ENCODE measurements around the gene ZFP14.

ZFP14 gene

GRCh38 chr19:36378625-36379509, at the start of gene ZFP14:
ZFP14 (minus strand) TSS chr19:36379201; CDS start chr19:36367892, 11,309 bp downstream.
- DNase-seq (ENCODE audit: low spot score) (peak; percentile 84), FAIRE-seq (no peak)

- no peak for DNase-seq (ENCODE audit: low spot score)
- FAIRE-seq = no peak
Measured at GRCh38 chr19:36423925-36424324, 44.9 kb upstream of the ZFP14 start.

DNA sequence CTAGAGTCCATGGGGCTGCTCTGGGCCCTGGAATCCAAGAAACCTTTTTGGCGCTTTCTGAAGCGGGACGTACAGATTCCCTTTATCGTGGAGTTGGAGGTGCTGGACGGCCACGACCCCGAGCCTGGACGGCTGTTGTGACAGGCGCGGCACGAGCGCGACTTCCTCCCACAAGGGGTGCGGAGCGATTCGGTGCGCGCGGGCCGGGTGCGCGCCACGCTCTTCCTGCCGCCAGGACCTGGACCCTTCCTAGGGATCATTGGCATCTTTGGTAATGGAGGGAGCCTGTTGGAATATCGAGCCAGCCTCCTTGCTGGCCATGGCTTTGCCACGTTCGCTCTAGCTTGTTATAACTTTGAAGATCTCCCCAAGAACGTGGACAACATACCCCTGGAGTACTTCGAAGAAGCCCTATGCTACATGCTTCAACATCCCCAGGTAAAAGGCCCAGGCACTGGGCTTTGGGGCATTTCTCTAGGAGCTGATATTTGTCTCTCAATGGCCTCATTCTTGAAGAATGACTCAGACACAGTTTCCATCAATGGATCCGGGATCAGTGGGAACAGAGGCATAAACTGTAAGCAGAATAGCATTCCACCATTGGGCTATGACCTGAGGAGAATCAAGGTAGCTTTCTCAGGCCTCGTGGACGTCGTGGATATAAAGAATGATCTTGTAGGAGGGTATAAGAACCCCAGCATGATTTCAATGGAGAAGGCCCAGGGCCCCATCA, 42.9 kb upstream of the ZFP14 start:
- DNase-seq (ENCODE audit: low spot score) = no peak

GRCh38 chr19:36420961-36421748, 42.2 kb upstream of the ZFP14 start:
- DNase-seq (ENCODE audit: low spot score) = no peak
- no peak for FAIRE-seq

More for the DNA sequence above, 42.9 kb upstream of the ZFP14 start:
- FAIRE-seq = no peak

DNA sequence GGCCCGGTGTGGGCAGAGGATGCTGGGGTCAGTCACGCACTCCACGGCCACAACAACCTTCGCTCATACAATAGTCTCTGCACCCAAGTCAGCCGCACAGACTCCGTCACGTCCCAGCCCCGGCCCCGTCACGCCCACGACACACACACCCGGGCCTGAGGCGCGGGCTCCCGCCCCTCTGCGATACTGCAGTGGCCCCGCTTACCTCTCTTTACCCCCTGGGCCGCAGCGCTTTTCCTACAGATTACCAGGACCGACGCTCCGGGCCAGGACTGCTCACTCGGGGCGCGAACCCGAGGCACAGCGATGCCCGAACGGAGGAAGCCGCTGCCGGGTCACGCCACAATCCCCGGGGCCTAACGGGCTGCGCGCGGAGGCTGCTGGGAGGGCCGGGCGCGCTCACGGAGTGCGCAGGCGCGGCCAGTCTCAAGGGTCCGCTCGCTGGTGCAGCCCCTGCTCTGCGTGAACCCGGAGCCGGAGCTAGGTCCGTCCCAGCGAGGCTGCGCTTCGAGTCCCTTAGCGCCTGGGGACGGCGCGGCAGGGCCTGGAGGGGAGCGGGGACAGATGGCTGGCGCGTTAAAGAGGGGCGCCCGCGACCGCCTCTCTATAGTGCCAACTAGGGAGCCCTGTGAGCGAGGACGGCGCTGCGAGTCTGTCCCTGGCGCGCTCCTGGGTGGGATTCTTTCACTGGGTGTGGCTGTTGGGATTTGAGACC, 39.4 kb upstream of the ZFP14 start, which contains the start of gene ZFP82:
TSS of gene ZFP82 (minus strand) at position 358 of the 715 bp plus-strand sequence. CDS start 8,855 bp downstream, outside the sequence.
- FAIRE-seq (no peak), DNase-seq (ENCODE audit: low spot score) (no peak)

GRCh38 chr19:36417752-36418286, 38.8 kb upstream of the ZFP14 start:
- no peak for FAIRE-seq
- DNase-seq (ENCODE audit: low spot score) = no peak

DNA sequence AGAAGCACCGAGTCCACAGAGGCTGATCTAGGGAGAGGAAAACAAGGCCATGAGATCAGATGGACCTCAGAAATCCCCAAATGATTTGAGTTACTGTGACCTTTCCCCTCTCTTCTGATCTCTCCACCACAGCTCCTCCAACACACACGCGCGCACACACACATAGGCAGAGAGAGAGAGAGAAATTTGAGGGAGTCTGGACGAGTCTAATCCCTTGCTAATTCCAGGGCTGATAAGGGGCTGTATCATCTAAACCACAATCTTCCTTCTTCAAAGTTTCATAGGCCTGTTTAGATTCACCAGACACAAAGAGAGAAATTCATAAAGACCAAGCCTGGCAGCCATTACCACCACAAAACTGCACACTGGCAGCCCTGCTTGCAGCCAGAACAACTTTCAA, 30.8 kb upstream of the ZFP14 start:
- DNase-seq (ENCODE audit: low spot score) (no peak), FAIRE-seq (no peak)

GRCh38 chr19:36408101-36408500, 29.1 kb upstream of the ZFP14 start:
- FAIRE-seq = no peak
- no peak for DNase-seq (ENCODE audit: low spot score)

DNA sequence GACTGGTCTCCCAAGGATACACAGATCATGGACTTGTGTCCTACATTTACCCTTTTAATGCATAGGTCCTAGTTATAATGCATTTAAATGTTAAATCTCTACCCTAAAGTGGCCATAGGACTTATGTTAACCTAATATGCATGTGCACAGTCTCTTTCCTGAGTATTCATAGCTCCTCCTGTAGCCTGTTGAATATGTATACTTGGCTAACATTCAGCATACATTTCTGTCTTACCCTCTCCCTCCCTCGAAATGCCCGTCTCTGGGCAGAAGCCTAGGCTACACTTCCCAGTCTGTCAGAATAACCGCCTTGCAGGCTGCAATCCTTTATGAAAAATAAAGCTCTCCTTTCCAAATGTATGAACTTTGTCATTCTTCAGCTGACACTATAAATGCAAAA, 25.5 kb upstream of the ZFP14 start:
- FAIRE-seq (no peak), DNase-seq (ENCODE audit: low spot score) (no peak)

DNA sequence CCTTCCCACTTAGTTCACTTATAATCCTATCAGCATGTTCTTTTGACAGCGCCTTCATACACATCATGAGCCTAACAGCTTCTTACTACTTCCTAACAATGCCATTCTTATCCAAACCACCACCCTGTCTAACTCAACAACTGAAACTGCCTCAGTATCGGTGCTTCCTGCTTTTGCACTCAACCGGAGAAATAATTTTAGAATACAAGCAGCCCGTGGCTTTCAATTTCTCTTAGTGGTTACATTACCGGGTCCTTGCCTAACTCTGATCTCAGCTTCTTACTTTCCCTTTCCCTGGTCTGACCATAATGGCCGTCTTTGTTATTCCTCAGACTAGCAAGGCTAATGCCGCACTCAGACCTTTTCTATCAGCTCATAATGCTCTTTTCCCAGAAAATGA, 22.5 kb upstream of the ZFP14 start:
- FAIRE-seq (no peak), DNase-seq (ENCODE audit: low spot score) (no peak)

GRCh38 chr19:36398571-36398970, 19.6 kb upstream of the ZFP14 start:
- DNase-seq (ENCODE audit: low spot score) (no peak), FAIRE-seq (no peak)

GRCh38 chr19:36392916-36393673, 14.1 kb upstream of the ZFP14 start:
- FAIRE-seq = no peak
- DNase-seq (ENCODE audit: low spot score) = no peak

- FAIRE-seq = no peak
- no peak for DNase-seq (ENCODE audit: low spot score)
Measured at GRCh38 chr19:36379510-36379819, 464 bp upstream of the ZFP14 start.

DNA sequence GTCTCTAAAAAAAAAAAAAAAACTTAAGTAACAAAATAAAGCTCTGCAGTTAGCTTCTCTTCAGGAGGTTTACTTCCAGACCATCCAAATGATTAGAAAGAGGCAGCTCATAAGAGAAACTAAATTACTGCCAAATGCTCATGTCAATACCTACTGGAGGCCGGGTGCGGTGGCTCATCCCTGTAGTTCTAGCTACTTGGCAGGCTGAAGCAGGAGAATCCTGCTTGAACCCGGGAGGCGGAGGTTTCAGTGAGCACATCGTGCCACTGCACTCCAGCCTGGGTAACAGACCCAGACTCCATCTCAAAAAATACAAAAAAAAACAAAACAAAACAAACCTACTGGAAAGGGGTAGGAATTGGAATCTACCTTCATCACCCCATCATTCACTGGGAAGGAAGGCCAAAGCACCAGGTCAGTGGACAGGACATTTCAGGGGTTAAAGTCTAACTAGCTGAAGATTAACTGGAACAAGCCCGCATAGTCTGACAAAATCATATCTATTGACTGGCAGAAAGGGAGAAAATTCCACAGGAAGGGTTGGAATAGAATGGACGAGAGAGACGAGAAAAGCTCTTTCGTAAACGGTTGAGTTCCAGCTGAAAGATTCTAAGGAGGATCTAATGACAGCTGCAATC, 1.3 kb downstream of the ZFP14 start:
- no peak for DNase-seq (ENCODE audit: low spot score)
- FAIRE-seq = no peak

DNA sequence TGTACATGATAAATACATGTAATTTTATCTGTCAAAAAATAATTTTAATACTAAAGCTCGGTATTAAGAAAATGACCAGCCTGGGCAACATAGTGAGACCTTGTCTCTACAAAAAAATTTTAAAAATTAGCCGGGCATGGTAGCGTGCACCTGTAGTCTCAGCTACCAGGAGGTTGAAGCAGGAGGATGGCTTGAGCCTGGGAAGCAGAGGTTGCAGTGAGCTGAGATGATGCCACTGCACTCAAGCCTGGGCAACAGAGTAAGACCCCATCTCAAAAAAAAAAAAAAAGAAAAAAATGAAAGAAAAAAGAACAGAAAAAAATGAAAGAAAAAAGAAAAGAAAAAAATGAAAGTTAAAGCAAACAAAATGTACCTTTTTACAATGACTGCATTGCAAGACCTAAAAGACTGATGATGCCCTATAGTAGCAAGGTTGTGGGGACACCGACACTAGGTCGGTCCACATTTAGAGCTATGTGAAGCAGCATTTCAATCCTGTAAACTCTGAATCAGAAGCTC, 5.3 kb downstream of the ZFP14 start:
- DNase-seq (ENCODE audit: low spot score) (no peak), FAIRE-seq (no peak)

DNA sequence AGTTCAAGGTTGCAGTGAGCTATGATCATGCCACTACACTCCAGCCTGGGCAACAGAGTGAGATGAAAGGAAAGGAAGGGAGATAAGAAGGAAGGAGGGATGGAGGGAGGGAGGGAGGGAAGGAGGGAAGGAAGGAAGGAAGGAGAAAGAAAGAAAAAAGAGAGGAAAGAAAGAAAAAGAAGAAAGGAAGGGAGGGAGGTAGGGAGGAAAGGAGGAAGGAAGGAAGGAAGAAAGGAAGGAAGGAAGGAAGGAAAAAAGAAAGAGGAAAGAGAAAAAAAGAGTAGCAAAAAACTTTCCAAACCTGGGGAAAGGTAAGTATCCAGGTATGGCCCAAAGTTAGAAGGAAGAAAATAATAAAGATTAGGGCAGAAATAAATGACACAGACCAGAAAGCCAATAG, 7.1 kb downstream of the ZFP14 start:
- DNase-seq (ENCODE audit: low spot score) = no peak
- no peak for FAIRE-seq

DNA sequence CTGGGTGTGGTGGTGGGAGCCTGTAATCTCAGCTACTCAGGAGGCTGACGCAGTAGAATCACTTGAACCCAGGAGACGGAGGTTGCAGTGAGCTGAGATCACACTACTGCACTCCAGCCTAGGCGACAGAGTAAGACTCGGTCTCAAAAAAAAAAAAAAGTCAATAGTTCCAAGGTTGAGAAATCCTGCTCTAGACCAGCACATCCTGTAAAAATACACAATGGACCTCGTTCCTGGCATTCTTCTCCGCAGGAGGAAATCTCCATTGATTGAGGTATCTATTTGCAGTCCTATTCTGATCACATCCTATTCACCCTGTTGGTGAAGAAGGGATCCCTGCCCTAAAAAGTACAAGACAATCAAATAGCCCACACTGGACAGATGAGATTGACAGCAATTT, 15.2 kb downstream of the ZFP14 start:
- FAIRE-seq = no peak
- DNase-seq (ENCODE audit: low spot score) = no peak

GRCh38 chr19:36340786-36341372, 38.1 kb downstream of the ZFP14 start:
- FAIRE-seq = no peak
- no peak for DNase-seq (ENCODE audit: low spot score)

Data from RCC 7860 (cell line).